CD4-positive, CD25-positive, alpha-beta regulatory T cell (primary cell): ENCODE data around the gene PTPRZ1. TPM values are rescaled to one million over a fixed set of nuclear protein-coding genes. Genes with fewer than 3 reads are reported as not detected.

Source experiments
- ATAC-seq, 2 donors: fragments of 150-1000 bp; cut with Tn5 transposase; one replicate each; pipeline ENCODE4 v1.10.0; 2021; ENCODE audit warnings: low read depth in 2 of 2, moderate number of reproducible peaks in 2 of 2, moderate library complexity in 1 of 2
- DNase-seq, 3 donors: peaks; one replicate each; pipeline versions ENCODE4 v3.0.0 to v3.0.0-alpha.2; 2012 to 2022; ENCODE audit warnings: mixed read lengths in 1 of 3
- H3K27ac ChIP-seq: one replicate; pipeline ENCODE4 v1.7.0; 2013; ENCODE audit warnings: mild to moderate bottlenecking, low read length; ENCODE audit not compliant: insufficient read depth, poor library complexity, severe bottlenecking
- H3K27me3 ChIP-seq: one replicate; pipeline ENCODE4 v1.7.0; 2013; ENCODE audit warnings: low read length; ENCODE audit not compliant: control insufficient read depth, insufficient read depth
- H3K36me3 ChIP-seq: one replicate; pipeline ENCODE4 v1.7.0; 2013; ENCODE audit warnings: mild to moderate bottlenecking, low read length, moderate library complexity; ENCODE audit not compliant: control insufficient read depth, insufficient read depth
- H3K4me1 ChIP-seq: 2 replicates; pipeline ENCODE4 v1.7.0; 2013; ENCODE audit warnings: mild to moderate bottlenecking, low read length; ENCODE audit not compliant: insufficient read depth, control insufficient read depth, poor library complexity, severe bottlenecking
- H3K4me3 ChIP-seq: one replicate; pipeline ENCODE4 v1.7.0; 2013; ENCODE audit warnings: low read depth, mild to moderate bottlenecking, low read length, moderate library complexity
- H3K9me3 ChIP-seq, 2 experiments: 1 replicate in 1 of 2; 2 replicates in 1 of 2; pipeline ENCODE4 v1.7.0; 2013; ENCODE audit warnings: low read length in 2 of 2, mild to moderate bottlenecking in 1 of 2, moderate library complexity in 1 of 2; ENCODE audit not compliant: control insufficient read depth in 2 of 2
- H3K27ac Mint-ChIP-seq, 3 donors: one replicate each; pipeline ENCODE4 v1.8.0; 2020 to 2022; ENCODE audit warnings: mild to moderate bottlenecking in 3 of 3, mixed read lengths in 3 of 3, moderate library complexity in 2 of 3
- H3K27me3 Mint-ChIP-seq: one replicate; pipeline ENCODE4 v1.8.0; 2022; ENCODE audit warnings: mild to moderate bottlenecking, mixed read lengths
- H3K36me3 Mint-ChIP-seq: one replicate; pipeline ENCODE4 v1.8.0; 2020; ENCODE audit warnings: mixed read lengths
- H3K4me1 Mint-ChIP-seq, 4 donors: one replicate each; pipeline ENCODE4 v1.8.0; 2020 to 2022; ENCODE audit warnings: mixed read lengths in 4 of 4, mild to moderate bottlenecking in 1 of 4
- H3K4me3 Mint-ChIP-seq, 4 donors: one replicate each; pipeline ENCODE4 v1.8.0; 2020 to 2022; ENCODE audit warnings: mild to moderate bottlenecking in 4 of 4, mixed read lengths in 4 of 4, moderate library complexity in 3 of 4
- H3K9me3 Mint-ChIP-seq, 7 donors: one replicate each; pipeline ENCODE4 v1.8.0; 2020 to 2022; ENCODE audit warnings: mixed read lengths in 7 of 7, mild to moderate bottlenecking in 3 of 7, moderate library complexity in 2 of 7
- polyA plus RNA-seq, 4 donors: library from polyadenylated mRNA; unstranded; fragments of 300-500 nt; fragmentation: Illumina TruSeq; gene quantifications; one replicate each; pipeline ENCODE4 v1.2.3, GENCODE V29; 2021
- total RNA-seq: library from RNA; stranded (reverse); gene quantifications from one replicate; pipeline ENCODE4 v1.2.3, GENCODE V29; 2022

Gene PTPRZ1
- total and polyA plus RNA-seq, 5 donors from 2014 or later, result not detected

DNA sequence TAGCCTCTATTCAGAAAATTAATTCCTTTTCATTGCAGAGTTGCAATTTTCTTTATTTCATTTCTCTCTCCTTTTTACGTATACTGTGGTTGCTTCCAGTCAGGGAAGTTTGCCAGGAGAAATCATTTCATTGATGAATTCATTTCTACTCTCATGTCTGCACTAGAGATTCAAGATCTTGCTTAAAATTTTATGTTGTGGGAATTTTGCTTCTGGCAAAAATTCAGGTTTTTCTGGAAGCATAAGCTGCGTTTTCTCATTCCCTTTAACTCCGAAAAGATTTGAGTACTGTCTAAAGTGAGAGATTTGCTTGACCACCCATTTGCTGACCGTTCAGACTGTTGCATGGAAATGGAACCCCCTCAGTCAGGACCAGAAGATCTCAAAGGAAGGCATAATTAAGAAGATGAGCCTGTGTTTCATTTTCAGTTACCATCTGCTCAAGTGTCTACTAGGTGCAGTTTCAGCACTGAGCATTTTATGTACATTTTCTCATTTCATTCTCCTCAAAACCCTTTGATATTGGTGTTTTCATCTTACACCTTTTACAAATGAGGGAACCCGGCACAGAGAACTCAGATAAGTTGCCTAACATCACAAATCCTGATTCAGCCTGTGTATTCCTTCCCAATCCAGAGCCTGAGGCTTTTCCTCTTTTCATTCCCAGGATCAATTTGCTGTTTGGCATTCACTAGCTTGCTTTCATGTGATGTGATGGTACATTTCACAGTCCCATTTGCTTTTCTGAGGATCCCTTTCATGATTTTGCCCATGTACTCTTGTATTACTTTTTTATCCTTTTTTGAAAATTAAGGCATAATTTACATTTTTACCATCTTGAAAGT, 3.9 kb downstream of the PTPRZ1 start:
- DNase-seq, result no peak
- no peak overlapping the region for H3K4me3 Mint-ChIP-seq
- peaks cover 3% of the 10 kb centered on the region for H3K36me3 Mint-ChIP-seq
- ATAC-seq, result no peak
- H3K27ac Mint-ChIP-seq, result no peak overlapping the region
- H3K9me3 Mint-ChIP-seq, result peaks cover 0 to 2% (median 0%) of the 10 kb centered on the region in 7 donors
- H3K4me1 ChIP-seq, result no peaks in the 10 kb centered on the region
- no peaks in the 10 kb centered on the region for H3K36me3 ChIP-seq
- H3K27me3 ChIP-seq, result peaks cover 6% of the 10 kb centered on the region
- no peak overlapping the region for H3K4me3 ChIP-seq
- H3K4me1 Mint-ChIP-seq, result peaks cover 0 to 2% (median 0%) of the 10 kb centered on the region in 4 donors
- H3K27me3 Mint-ChIP-seq, result peaks cover 24% of the 10 kb centered on the region
- no peak overlapping the region for H3K27ac ChIP-seq
- no peaks in the 10 kb centered on the region for H3K9me3 ChIP-seq

DNA sequence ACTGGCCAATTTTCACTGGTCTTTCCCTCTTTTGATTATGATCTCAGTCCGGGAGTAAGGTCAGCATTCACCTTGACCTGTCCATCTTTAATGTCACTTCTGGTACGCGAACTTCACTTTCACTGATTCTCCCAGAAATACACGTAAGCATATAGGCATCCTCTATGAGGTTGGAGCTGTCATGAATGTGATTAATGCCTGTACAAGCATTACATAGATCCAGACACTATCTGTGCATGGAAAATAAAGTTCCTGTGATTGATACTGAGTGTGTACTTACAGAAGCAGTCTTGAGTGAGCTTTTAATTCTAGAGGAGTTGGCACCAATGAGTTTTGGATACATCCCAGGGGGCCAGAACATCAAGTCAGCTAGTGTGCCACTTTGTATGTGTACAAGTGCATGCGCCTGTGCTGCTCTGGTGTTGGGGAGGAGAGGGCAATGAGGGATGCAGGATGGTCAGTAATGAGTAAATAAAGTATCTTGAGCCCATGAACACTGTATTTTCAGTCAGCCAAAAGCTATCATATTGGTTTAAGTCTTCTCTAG, 6.0 kb downstream of the PTPRZ1 start:
- ATAC-seq (no peak), DNase-seq (no peak)
- Histone ChIP-seq H3K9me3 (no peaks in the 10 kb centered on the region), H3K4me1 (no peaks in the 10 kb centered on the region), H3K27ac (no peak overlapping the region), H3K36me3 (no peaks in the 10 kb centered on the region), H3K27me3 (no peaks in the 10 kb centered on the region), H3K4me3 (no peak overlapping the region)
- peaks cover 0 to 7% (median 2%) of the 10 kb centered on the region in 7 donors for H3K9me3 Mint-ChIP-seq
- peaks cover 14% of the 10 kb centered on the region for H3K27me3 Mint-ChIP-seq
- H3K4me1 Mint-ChIP-seq, result no peaks in the 10 kb centered on the region
- H3K36me3 Mint-ChIP-seq, result no peaks in the 10 kb centered on the region
- H3K27ac Mint-ChIP-seq, result no peak overlapping the region
- H3K4me3 Mint-ChIP-seq, result no peak overlapping the region

DNA sequence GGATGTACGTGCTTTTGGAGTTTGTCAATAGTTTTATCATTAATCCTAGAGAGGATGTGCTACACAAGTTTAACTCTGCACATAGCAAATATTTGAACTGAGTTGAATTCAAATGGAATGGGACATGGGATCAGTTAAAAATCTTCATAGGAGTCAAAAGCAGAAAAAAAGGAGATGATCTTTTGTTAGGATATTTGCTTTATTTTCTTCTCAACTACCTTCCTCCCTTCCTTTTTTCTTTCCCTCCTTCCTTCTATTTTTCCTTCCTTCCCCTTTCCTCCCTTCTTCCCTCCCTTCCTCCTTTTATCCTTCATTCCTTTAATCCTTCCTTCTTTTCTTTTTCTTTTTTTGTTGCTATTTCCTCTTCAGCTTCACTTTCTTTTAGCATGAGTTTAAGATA, 6.6 kb downstream of the PTPRZ1 start:
- no peaks in the 10 kb centered on the region for H3K36me3 ChIP-seq
- H3K9me3 ChIP-seq, result no peaks in the 10 kb centered on the region
- Mint-ChIP-seq H3K27ac (no peak overlapping the region), H3K4me3 (no peak overlapping the region), H3K36me3 (no peaks in the 10 kb centered on the region), H3K27me3 (peaks cover 8% of the 10 kb centered on the region), H3K4me1 (no peaks in the 10 kb centered on the region), H3K9me3 (peaks cover 0 to 7% (median 2%) of the 10 kb centered on the region in 7 donors)
- no peaks in the 10 kb centered on the region for H3K27me3 ChIP-seq
- H3K4me1 ChIP-seq, result no peaks in the 10 kb centered on the region
- no peak for ATAC-seq
- DNase-seq, result no peak
- no peak overlapping the region for H3K27ac ChIP-seq
- no peak overlapping the region for H3K4me3 ChIP-seq

DNA sequence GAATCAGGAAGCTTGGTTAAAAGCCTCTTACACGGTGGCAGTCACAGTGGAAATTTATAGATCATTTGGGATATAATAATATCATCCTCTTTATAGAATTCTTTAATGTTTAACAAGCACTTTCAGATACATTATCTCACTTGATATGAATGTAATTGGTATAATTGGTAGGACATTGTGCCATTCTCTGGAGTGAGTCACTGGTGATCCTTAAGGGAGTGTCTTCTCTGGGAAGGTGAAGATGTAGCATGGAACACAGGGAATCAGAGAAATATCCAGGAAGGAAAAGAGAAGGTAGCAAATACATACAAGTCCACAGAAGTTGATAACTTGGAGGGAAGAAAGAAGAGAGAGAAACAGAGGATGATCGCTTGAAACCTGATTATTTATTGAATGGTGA, 9.8 kb downstream of the PTPRZ1 start:
- ATAC-seq (no peak), DNase-seq (no peak)
- Mint-ChIP-seq H3K4me1 (no peaks in the 10 kb centered on the region), H3K27ac (no peak overlapping the region), H3K9me3 (peaks cover 0 to 11% (median 2%) of the 10 kb centered on the region in 7 donors), H3K4me3 (no peak overlapping the region), H3K36me3 (no peaks in the 10 kb centered on the region), H3K27me3 (no peaks in the 10 kb centered on the region)
- Histone ChIP-seq H3K4me1 (no peaks in the 10 kb centered on the region), H3K9me3 (no peaks in the 10 kb centered on the region), H3K27me3 (no peaks in the 10 kb centered on the region), H3K36me3 (no peaks in the 10 kb centered on the region), H3K27ac (no peak overlapping the region), H3K4me3 (no peak overlapping the region)

DNA sequence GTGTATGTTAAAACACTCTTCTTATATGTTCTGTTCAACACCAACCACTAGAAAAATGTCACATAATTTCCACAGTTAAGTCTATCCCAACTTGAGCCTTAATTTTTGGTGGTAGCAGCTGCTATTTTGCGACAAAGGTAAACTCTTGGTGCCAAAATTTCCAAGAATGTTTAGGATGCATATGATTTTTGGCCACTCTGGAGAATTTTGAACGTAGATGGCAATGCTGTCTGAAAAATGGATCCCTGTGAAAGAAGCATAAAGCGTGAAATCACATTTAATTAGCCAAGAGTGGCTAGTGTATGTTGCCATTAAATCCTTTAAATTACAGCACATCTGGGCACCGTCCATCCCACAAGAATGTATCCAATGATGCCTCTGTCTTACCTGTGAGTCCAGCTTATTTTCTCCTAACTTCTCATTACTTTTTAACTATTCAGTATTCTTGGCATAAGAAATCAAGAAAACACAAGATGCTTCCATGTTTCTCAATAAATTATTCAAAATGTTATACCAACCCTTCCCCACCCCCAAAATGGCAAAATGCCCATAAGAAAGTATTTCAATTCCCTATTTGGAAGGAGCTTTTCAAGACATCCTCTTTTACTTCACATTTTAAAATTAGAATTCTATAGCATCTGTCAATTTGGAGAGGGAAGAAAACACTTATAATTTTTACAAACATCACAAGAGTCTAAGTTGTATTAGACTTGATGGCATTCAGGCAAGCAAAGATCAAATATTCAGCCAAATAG, 12.4 kb downstream of the PTPRZ1 start:
- H3K36me3 Mint-ChIP-seq, result no peaks in the 10 kb centered on the region
- no peak overlapping the region for H3K4me3 Mint-ChIP-seq
- Histone ChIP-seq H3K27ac (no peak overlapping the region), H3K27me3 (no peaks in the 10 kb centered on the region), H3K36me3 (no peaks in the 10 kb centered on the region), H3K9me3 (no peaks in the 10 kb centered on the region), H3K4me3 (no peak overlapping the region), H3K4me1 (no peaks in the 10 kb centered on the region)
- H3K9me3 Mint-ChIP-seq, result peaks cover 0 to 8% (median 0%) of the 10 kb centered on the region in 7 donors
- H3K4me1 Mint-ChIP-seq, result no peaks in the 10 kb centered on the region
- no peak overlapping the region for H3K27ac Mint-ChIP-seq
- DNase-seq (no peak), ATAC-seq (no peak)
- H3K27me3 Mint-ChIP-seq, result no peaks in the 10 kb centered on the region

DNA sequence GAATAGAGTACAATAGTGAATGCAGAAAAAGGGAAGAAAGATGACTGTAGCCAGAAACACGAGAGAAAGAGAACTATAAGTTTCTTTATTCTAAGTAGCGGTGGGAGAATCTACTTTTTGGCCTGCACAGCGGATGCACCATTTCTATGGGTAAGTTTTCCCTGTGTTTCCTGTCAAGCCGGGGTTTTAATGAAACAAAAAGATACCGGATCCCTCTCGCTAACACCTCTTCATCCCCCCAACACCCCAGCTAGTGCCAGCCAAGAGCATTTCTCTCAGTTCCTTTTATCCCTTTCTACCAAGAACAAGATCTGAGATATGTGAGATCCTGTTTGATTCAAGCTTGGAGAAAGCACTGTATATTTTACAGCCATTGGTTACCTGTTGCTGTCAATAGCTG, 14.7 kb downstream of the PTPRZ1 start:
- no peak overlapping the region for H3K4me3 Mint-ChIP-seq
- no peaks in the 10 kb centered on the region for H3K27me3 ChIP-seq
- no peak overlapping the region for H3K4me3 ChIP-seq
- H3K27ac ChIP-seq, result no peak overlapping the region
- H3K27me3 Mint-ChIP-seq, result no peaks in the 10 kb centered on the region
- H3K9me3 ChIP-seq, result no peaks in the 10 kb centered on the region
- H3K9me3 Mint-ChIP-seq, result peaks cover 0 to 4% (median 0%) of the 10 kb centered on the region in 7 donors
- H3K36me3 ChIP-seq, result no peaks in the 10 kb centered on the region
- DNase-seq, result no peak
- ATAC-seq, result no peak
- no peaks in the 10 kb centered on the region for H3K4me1 ChIP-seq
- H3K4me1 Mint-ChIP-seq, result no peaks in the 10 kb centered on the region
- H3K27ac Mint-ChIP-seq, result no peak overlapping the region
- H3K36me3 Mint-ChIP-seq, result no peaks in the 10 kb centered on the region

DNA sequence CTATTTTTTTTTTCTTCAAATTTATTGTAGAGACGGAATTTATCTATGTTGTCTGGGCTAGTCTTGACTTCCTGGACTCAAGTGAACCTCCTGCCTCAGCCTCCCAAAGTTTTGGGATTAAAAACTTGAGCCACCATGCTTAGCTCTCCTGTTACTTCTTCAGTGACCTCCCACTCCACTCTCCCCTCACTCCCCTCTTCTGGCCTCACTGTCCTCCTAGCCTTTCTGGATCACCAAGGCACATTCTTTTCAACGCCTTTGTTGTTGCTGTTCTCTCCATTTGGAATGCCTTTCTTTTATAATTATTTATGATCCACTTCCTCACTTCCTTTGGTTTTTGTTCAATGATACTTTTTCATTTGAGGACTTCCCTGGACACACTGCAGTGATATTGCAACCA, 17.9 kb downstream of the PTPRZ1 start:
- Histone ChIP-seq H3K4me1 (no peaks in the 10 kb centered on the region), H3K36me3 (no peaks in the 10 kb centered on the region), H3K9me3 (no peaks in the 10 kb centered on the region), H3K27ac (no peak overlapping the region), H3K4me3 (no peak overlapping the region), H3K27me3 (no peaks in the 10 kb centered on the region)
- ATAC-seq, result no peak
- H3K4me3 Mint-ChIP-seq, result no peak overlapping the region
- no peaks in the 10 kb centered on the region for H3K36me3 Mint-ChIP-seq
- H3K27ac Mint-ChIP-seq, result no peak overlapping the region
- H3K9me3 Mint-ChIP-seq, result peaks cover 0 to 4% (median 0%) of the 10 kb centered on the region in 7 donors
- DNase-seq, result no peak
- H3K4me1 Mint-ChIP-seq, result no peaks in the 10 kb centered on the region
- H3K27me3 Mint-ChIP-seq, result no peaks in the 10 kb centered on the region
